NAMALWA (cell line): Measurements from ENCODE around the gene FAM161A.

Source experiments
- DNase-seq: peaks from one replicate; pipeline ENCODE4 v3.0.0-alpha.2; 2015; ENCODE audit warnings: low spot score

FAM161A gene

DNA sequence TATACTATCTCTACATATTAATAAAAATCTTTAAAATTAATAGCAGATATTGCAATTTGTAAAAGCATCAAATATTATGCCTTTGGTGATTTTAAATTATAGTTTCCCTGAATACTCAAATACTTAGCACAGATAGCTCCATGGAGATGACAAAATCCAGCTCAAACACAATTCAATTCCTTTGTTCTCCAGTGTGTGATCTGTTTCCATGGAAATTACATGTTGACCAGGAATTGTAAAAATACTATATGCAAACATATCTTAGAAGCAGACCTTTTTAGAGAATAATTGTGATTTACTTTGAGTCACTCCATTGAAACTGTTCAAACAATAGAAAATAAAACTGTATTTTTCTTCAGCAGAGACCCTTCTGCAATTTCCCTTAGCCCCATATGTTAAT is 68.3 kb downstream of the FAM161A start:
- DNase-seq = no peak

- no peak for DNase-seq
Observed at GRCh38 chr2:61784643-61785042, 69.2 kb downstream of the FAM161A start.

GRCh38 chr2:61775956-61776570 is 77.8 kb downstream of the FAM161A start:
- peak; percentile 76 for DNase-seq
